CD14-positive monocyte (primary cell): Measurements from ENCODE around the gene ZNF639. TPM values are rescaled to one million over a fixed set of nuclear protein-coding genes. Genes with fewer than 3 reads are reported as not detected.

ENCODE experiments used
- DNase-seq, 3 donors: peaks; one replicate each; pipeline ENCODE4 v3.0.0-alpha.2; 2011 to 2022
- H2AFZ ChIP-seq: 2 replicates; pipeline ENCODE4 v1.6.0; 2012; ENCODE audit warnings: mild to moderate bottlenecking, low read depth, low read length, inconsistent platforms; ENCODE audit not compliant: insufficient read depth, poor library complexity, severe bottlenecking
- H3K27ac ChIP-seq, 2 donors: 1 replicate in 1 of 2; 2 replicates in 1 of 2; pipeline ENCODE4 v1.5.1; 2012 to 2013; ENCODE audit warnings: low read length in 2 of 2, control low read depth in 1 of 2, inconsistent platforms in 1 of 2, low read depth in 1 of 2, mild to moderate bottlenecking in 1 of 2
- H3K27me3 ChIP-seq, 2 donors: one replicate each; pipeline versions ENCODE4 v1.6.0 to v1.6.1; 2011 to 2013; ENCODE audit warnings: low read length in 2 of 2; ENCODE audit not compliant: control insufficient read depth in 2 of 2, insufficient read depth in 2 of 2
- H3K36me3 ChIP-seq, 2 donors: replicated peaks in 1 of 2; 1 replicate in 1 of 2; 2 replicates in 1 of 2; pipeline versions ENCODE4 v1.5.1 to v1.6.1; 2012 to 2013; ENCODE audit warnings: low read length in 2 of 2, control low read depth in 1 of 2, inconsistent platforms in 1 of 2, mild to moderate bottlenecking in 1 of 2; ENCODE audit not compliant: insufficient read depth in 2 of 2, control insufficient read depth in 1 of 2
- H3K4me1 ChIP-seq, 2 donors: 1 replicate in 1 of 2; 2 replicates in 1 of 2; pipeline versions ENCODE4 v1.5.1 to v1.6.1; 2012 to 2013; ENCODE audit warnings: low read length in 2 of 2, control low read depth in 1 of 2, inconsistent platforms in 1 of 2, mild to moderate bottlenecking in 1 of 2, moderate library complexity in 1 of 2; ENCODE audit not compliant: insufficient read depth in 2 of 2, control insufficient read depth in 1 of 2
- H3K4me2 ChIP-seq: replicated peaks from 2 replicates; pipeline ENCODE3; 2012; ENCODE audit warnings: low read length, moderate library complexity, mild to moderate bottlenecking; ENCODE audit not compliant: poor library complexity, severe bottlenecking; ENCODE audit errors: extremely low read depth
- H3K4me3 ChIP-seq, 3 experiments: fragments of 200-600 bp in 1 of 3; sonication (generic) in 1 of 3; replicated peaks in 1 of 3; 1 replicate in 2 of 3; 2 replicates in 1 of 3; pipeline ENCODE4 v1.5.1; 2011 to 2013; ENCODE audit warnings: low read length in 3 of 3, mild to moderate bottlenecking in 3 of 3, control low read depth in 2 of 3, low read depth in 2 of 3, inconsistent platforms in 1 of 3, moderate library complexity in 1 of 3
- H3K79me2 ChIP-seq: 2 replicates; pipeline ENCODE4 v1.6.0; 2012; ENCODE audit warnings: mild to moderate bottlenecking, control low read depth, inconsistent platforms, low read length, moderate library complexity; ENCODE audit not compliant: insufficient read depth
- H3K9ac ChIP-seq: 2 replicates; pipeline ENCODE4 v1.6.0; 2017; ENCODE audit warnings: low read length, mild to moderate bottlenecking; ENCODE audit not compliant: insufficient read depth, poor library complexity, severe bottlenecking
- H3K9me3 ChIP-seq, 2 donors: replicated peaks in 1 of 2; 1 replicate in 1 of 2; 2 replicates in 1 of 2; pipeline versions ENCODE4 v1.5.1 to v1.6.1; 2012 to 2013; ENCODE audit warnings: low read length in 2 of 2, control low read depth in 1 of 2; ENCODE audit not compliant: control insufficient read depth in 1 of 2, insufficient read depth in 1 of 2
- H4K20me1 ChIP-seq: 2 replicates; pipeline ENCODE4 v1.6.0; 2012; ENCODE audit warnings: mild to moderate bottlenecking, low read length, control low read depth, moderate library complexity; ENCODE audit not compliant: insufficient read depth
- H3K27ac Mint-ChIP-seq, 7 donors: one replicate each; pipeline ENCODE4 v1.8.0; 2020; ENCODE audit warnings: mild to moderate bottlenecking in 7 of 7, mixed read lengths in 7 of 7, moderate library complexity in 6 of 7, inconsistent platforms in 2 of 7
- H3K27me3 Mint-ChIP-seq, 3 donors: one replicate each; pipeline ENCODE4 v1.8.0; 2021 to 2022; ENCODE audit warnings: low read depth in 3 of 3, mild to moderate bottlenecking in 3 of 3, mixed read lengths in 3 of 3, moderate library complexity in 3 of 3, inconsistent platforms in 1 of 3
- H3K36me3 Mint-ChIP-seq, 2 donors: one replicate each; pipeline ENCODE4 v1.8.0; 2020; ENCODE audit warnings: mixed read lengths in 2 of 2, inconsistent platforms in 1 of 2, mild to moderate bottlenecking in 1 of 2
- H3K4me1 Mint-ChIP-seq: one replicate; pipeline ENCODE4 v1.8.0; 2020; ENCODE audit warnings: mild to moderate bottlenecking, mixed read lengths
- H3K4me3 Mint-ChIP-seq, 2 donors: one replicate each; pipeline ENCODE4 v1.8.0; 2020; ENCODE audit warnings: mild to moderate bottlenecking in 2 of 2, mixed read lengths in 2 of 2, moderate library complexity in 1 of 2
- H3K9me3 Mint-ChIP-seq, 7 donors: one replicate each; pipeline ENCODE4 v1.8.0; 2020 to 2022; ENCODE audit warnings: mixed read lengths in 7 of 7, mild to moderate bottlenecking in 6 of 7, moderate library complexity in 6 of 7, inconsistent platforms in 2 of 7
- CTCF ChIP-seq: fragments of 200-600 bp; IDR thresholded peaks from one replicate; pipeline ENCODE4 v1.8.0; 2022; ENCODE audit warnings: antibody characterized with exemption, mild to moderate bottlenecking
- WGBS: methylation state at CpG from one replicate; pipeline ENCODE4 v1.1.5; 2013; ENCODE audit warnings: missing lambda C conversion rate; ENCODE audit not compliant: insufficient coverage; 5-methylcytosine and 5-hydroxymethylcytosine counted together
- intact Hi-C, 2 donors: fragments of 100-400 bp; cut with micrococcal nuclease; formaldehyde crosslinking; loops; one replicate each; pipeline versions ENCODE4 v1.15.0 to v1.15.1; 2023
- polyA plus RNA-seq, 3 donors: library from polyadenylated mRNA; depleted of rRNA in 1 of 3; unstranded in 2 of 3; stranded (reverse) in 1 of 3; fragments of 300-500 nt in 2 of 3; fragments of >200 nt in 1 of 3; fragmentation: Illumina TruSeq in 2 of 3; gene quantifications; 1 replicate in 2 of 3; 2 replicates in 1 of 3; pipeline ENCODE4 v1.2.3, GENCODE V29; 2012 to 2021

Gene ZNF639
- polyA plus RNA-seq, 3 donors = 9.4 to 17.9 (median 17.7) TPM

DNA sequence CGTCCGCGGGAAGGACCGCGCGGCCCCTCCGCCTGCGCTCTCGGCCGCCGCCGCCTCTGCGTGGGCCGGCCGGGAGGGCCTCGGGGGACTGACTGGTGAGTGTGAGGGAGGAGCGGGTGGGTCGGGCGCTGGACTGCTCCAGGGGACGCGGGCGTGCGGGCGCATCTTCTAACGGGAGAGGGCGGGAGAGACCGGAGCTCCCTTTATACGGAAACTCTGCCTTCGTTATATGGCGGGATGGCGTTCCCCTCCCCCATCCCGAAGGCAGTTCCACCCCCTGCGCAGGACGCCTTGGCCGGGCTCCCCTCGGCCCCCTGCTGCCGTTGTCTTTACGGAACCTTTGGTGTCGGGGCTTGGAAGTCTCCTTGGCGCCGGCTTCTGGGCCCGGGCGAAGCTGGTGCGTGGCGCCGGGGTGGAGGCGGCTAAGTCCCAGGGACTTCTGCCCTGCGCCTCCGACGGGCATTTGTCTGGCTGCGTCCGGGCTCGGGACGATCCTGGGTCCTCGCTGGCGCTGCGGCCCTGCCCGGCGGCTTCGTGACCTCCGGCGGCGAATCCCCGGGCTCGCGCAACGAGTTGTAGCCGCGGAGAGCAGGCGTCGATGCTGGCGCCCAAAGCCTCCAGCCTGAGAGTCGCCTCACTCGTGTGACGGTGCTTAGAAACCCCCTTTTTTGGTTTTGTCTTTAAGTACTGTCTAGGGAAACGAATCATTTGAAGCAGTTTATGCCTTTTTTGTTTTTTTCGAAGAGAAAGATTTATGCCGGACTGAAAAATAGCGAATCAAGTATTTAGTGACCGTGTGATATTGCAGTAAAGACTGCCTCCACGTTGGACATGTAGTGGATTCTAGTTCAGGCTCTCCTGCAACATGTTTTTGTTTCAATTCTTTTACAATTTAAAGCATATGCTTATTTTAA is 623 bp downstream of the ZNF639 start:
- 1% methylated on average over 68 of the region's 81 CpGs for WGBS
- Histone ChIP-seq H3K9ac (peak overlapping the region; percentile 82), H3K27ac (peak overlapping the region; percentile 75 to 87), H3K79me2 (peaks cover 34% of the 10 kb centered on the region), H3K27me3 (no peaks in the 10 kb centered on the region), H2AFZ (peak overlapping the region; percentile 92), H3K36me3 (peaks cover 8 to 9% of the 10 kb centered on the region in 2 donors), H3K4me1 (peaks cover 18 to 35% of the 10 kb centered on the region in 2 donors), H3K4me3 (peak overlapping the region; percentile 54 to 94 (median 92)), H4K20me1 (no peaks in the 10 kb centered on the region), H3K9me3 (no peaks in the 10 kb centered on the region), H3K4me2 (peak overlapping the region; percentile 87)
- Mint-ChIP-seq H3K4me3 (peak overlapping the region; percentile 86 to 95), H3K27ac (peak overlapping the region; percentile 75 to 91 (median 81)), H3K36me3 (peaks cover 7 to 21% of the 10 kb centered on the region in 2 donors), H3K4me1 (peaks cover 31% of the 10 kb centered on the region), H3K27me3 (peaks cover 2 to 7% (median 4%) of the 10 kb centered on the region in 3 donors), H3K9me3 (no peaks in the 10 kb centered on the region)
- no peak for TF ChIP-seq CTCF
- intact Hi-C loops = loop anchor here in 1 of 2 donors (5.0 to 10.0 kb wide), 2 partner anchors 176 to 249 kb away; partner anchors contain the start of genes PIK3CA and ZMAT3
- DNase-seq = peak; percentile 39 to 48 (median 42)

- no peak overlapping the region for H2AFZ ChIP-seq
- H3K4me2 ChIP-seq = peak overlapping the region; percentile 87
- intact Hi-C loops = loop anchor here in 1 of 2 donors (5.0 to 10.0 kb wide), 2 partner anchors 177 to 250 kb away; partner anchors contain the start of genes PIK3CA and ZMAT3
- peaks cover 18 to 35% of the 10 kb centered on the region in 2 donors for H3K4me1 ChIP-seq
- no peaks in the 10 kb centered on the region for H3K27me3 ChIP-seq
- H3K4me1 Mint-ChIP-seq = peaks cover 31% of the 10 kb centered on the region
- WGBS = 3% methylated on average over 6 of the region's 8 CpGs
- H3K36me3 ChIP-seq = peaks cover 14 to 18% of the 10 kb centered on the region in 2 donors
- H3K79me2 ChIP-seq = peaks cover 34% of the 10 kb centered on the region
- H3K9me3 ChIP-seq = no peaks in the 10 kb centered on the region
- peak overlapping the region; percentile 86 to 95 for H3K4me3 Mint-ChIP-seq
- peak overlapping the region; percentile 54 to 94 (median 92) for H3K4me3 ChIP-seq
- DNase-seq = no peak
- peaks cover 14 to 29% of the 10 kb centered on the region in 2 donors for H3K36me3 Mint-ChIP-seq
- TF ChIP-seq CTCF = no peak
- peak overlapping the region in 1 of 7 donors; percentile 20 for H3K27ac Mint-ChIP-seq
- no peaks in the 10 kb centered on the region for H3K9me3 Mint-ChIP-seq
- peaks cover 2 to 7% (median 4%) of the 10 kb centered on the region in 3 donors for H3K27me3 Mint-ChIP-seq
- H3K9ac ChIP-seq = peak overlapping the region; percentile 82
- H4K20me1 ChIP-seq = no peaks in the 10 kb centered on the region
- peak overlapping the region in 1 of 2 donors; percentile 87 for H3K27ac ChIP-seq
These were observed 1.5 kb downstream of the ZNF639 start for GRCh38 chr3:179324270-179324754.
